ENCODE data around the gene CCL26. TPM values are rescaled to one million over a fixed set of nuclear protein-coding genes. Genes with fewer than 3 reads are reported as not detected.

The CCL26 gene
- total RNA-seq, 2 experiments from 2014 or later, result not detected

DNA sequence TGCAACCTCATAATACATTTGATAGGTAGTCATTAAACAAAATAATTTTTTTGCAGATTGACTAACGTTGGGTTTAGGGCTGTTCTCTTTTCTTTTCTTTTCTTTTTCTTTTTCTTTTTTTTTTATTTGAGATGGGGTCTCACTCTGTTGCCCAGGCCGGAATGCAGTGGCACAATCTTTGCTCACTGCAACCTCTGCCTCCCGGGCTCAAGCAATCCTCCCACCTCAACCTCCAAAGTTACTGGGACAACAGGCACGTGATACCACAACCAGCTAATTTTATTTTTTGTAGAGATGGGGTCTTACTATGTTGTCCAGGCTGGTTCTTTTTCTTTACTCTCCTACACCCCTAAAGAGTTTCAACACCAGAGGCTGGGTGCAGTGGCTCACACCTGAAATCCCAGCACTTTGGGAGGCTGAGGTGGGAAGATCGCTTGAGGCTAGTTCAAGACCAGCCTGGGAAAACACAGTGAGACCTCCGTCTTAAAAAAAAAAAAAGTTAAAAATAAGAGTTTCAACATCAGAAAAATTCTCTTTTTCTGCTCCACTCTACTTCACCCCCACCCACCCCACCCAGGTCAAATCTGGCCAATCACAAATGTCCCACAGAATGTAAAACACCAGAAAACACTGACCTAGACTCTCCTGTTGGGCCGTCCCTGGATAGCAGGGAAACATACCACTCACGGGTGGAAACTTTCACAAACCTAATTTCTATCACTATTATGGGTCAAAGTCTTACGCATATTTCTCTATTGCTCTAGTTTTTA, 36.2 kb downstream of the CCL26 start:
- Mint-ChIP-seq H3K9me3 (no peaks in the 10 kb centered on the region), H3K27ac (no peak overlapping the region), H3K36me3 (ENCODE audit: low read depth) (peaks cover 4% of the 10 kb centered on the region), H3K27me3 (peaks cover 4% of the 10 kb centered on the region), H3K4me3 (no peak overlapping the region), H3K4me1 (ENCODE audit: low read depth) (peaks cover 12% of the 10 kb centered on the region)
- intact Hi-C loops (cut with DNase I, micrococcal nuclease), result loop anchor here in 1 of 2 experiments (5.0 kb wide), 2 partner anchors 208 to 657 kb away; no protein-coding TSS in a partner anchor
- ATAC-seq (ENCODE audit: poor library complexity) (no peak), DNase-seq (no peak)
- Histone ChIP-seq H3K4me3 (ENCODE audit: low read length) (no peak overlapping the region), H3K4me1 (ENCODE audit: insufficient read depth, low read length) (peaks cover 19% of the 10 kb centered on the region), H3K27ac (ENCODE audit: low read depth in 1 of 2, low read length in 2 of 2) (no peak overlapping the region), H3K36me3 (ENCODE audit: insufficient read depth, low read length) (no peaks in the 10 kb centered on the region), H3K27me3 (ENCODE audit: control insufficient read depth in 1 of 2, insufficient read depth in 2 of 2, low read length in 2 of 2) (no peaks in the 10 kb centered on the region), H3K9me3 (ENCODE audit: control insufficient read depth in 1 of 2, insufficient read depth in 1 of 2, low read length in 2 of 2) (no peaks in the 10 kb centered on the region)
- ChIA-PET POLR2A (no interaction called here), CTCF (no interaction called here)
- TF ChIP-seq, protein P1, sequence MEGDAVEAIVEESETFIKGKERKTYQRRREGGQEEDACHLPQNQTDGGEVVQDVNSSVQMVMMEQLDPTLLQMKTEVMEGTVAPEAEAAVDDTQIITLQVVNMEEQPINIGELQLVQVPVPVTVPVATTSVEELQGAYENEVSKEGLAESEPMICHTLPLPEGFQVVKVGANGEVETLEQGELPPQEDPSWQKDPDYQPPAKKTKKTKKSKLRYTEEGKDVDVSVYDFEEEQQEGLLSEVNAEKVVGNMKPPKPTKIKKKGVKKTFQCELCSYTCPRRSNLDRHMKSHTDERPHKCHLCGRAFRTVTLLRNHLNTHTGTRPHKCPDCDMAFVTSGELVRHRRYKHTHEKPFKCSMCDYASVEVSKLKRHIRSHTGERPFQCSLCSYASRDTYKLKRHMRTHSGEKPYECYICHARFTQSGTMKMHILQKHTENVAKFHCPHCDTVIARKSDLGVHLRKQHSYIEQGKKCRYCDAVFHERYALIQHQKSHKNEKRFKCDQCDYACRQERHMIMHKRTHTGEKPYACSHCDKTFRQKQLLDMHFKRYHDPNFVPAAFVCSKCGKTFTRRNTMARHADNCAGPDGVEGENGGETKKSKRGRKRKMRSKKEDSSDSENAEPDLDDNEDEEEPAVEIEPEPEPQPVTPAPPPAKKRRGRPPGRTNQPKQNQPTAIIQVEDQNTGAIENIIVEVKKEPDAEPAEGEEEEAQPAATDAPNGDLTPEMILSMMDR (IDR thresholded peaks at IDR 0.05), result no peak

GRCh38 chr7:75734586-75735458, 37.2 kb downstream of the CCL26 start:
- CTCF ChIA-PET, result no interaction called here

More at GRCh38 chr7:75734586-75735458, 37.2 kb downstream of the CCL26 start:
- Histone ChIP-seq H3K9me3 (ENCODE audit: control insufficient read depth in 1 of 2, insufficient read depth in 1 of 2, low read length in 2 of 2) (no peaks in the 10 kb centered on the region), H3K27ac (ENCODE audit: low read depth in 1 of 2, low read length in 2 of 2) (no peak overlapping the region), H3K27me3 (ENCODE audit: control insufficient read depth in 1 of 2, insufficient read depth in 2 of 2, low read length in 2 of 2) (no peaks in the 10 kb centered on the region), H3K36me3 (ENCODE audit: insufficient read depth, low read length) (no peaks in the 10 kb centered on the region), H3K4me3 (ENCODE audit: low read length) (no peak overlapping the region), H3K4me1 (ENCODE audit: insufficient read depth, low read length) (peaks cover 18% of the 10 kb centered on the region)
- TF ChIP-seq, protein P1 (IDR thresholded peaks at IDR 0.05), result no peak
- Mint-ChIP-seq H3K4me1 (ENCODE audit: low read depth) (peaks cover 13% of the 10 kb centered on the region), H3K36me3 (ENCODE audit: low read depth) (peaks cover 4% of the 10 kb centered on the region), H3K27me3 (peaks cover 4% of the 10 kb centered on the region), H3K9me3 (no peaks in the 10 kb centered on the region), H3K27ac (no peak overlapping the region), H3K4me3 (peak overlapping the region; percentile 2)
- POLR2A ChIA-PET, result no interaction called here
- intact Hi-C loops (cut with DNase I, micrococcal nuclease), result loop anchor here in 1 of 2 experiments (5.0 kb wide), 2 partner anchors 208 to 657 kb away; no protein-coding TSS in a partner anchor
- no peak for DNase-seq
- ATAC-seq (ENCODE audit: poor library complexity), result no peak
